Esophagus mucosa (tissue), 1 donor: ENCODE data around the gene RGS10. TPM values are rescaled to one million over a fixed set of nuclear protein-coding genes. Genes with fewer than 3 reads are reported as not detected.
A peak's percentile ranks its signal among the peaks of the same experiment; 100 is the strongest.

Source experiments
- ATAC-seq: fragments of 200-7000 bp; cut with Tn5 transposase; one replicate; pipeline ENCODE4 v1.9.1; 2020
- total RNA-seq: library from RNA; stranded (reverse); gene quantifications from one replicate; pipeline ENCODE4 v1.2.4, GENCODE V29; 2023
- donor health status: DM: yes; HTN: yes; CAD: no.

The RGS10 gene
- total RNA-seq, 1 donor from 2014 or later, result 33.9 TPM

- ATAC-seq, result peak; percentile 36
Measured at GRCh38 chr10:119517235-119518141, 25.0 kb downstream of the RGS10 start.

- ATAC-seq, result peak; percentile 19
Measured at GRCh38 chr10:119516381-119517234, 25.9 kb downstream of the RGS10 start.

GRCh38 chr10:119515511-119516045 is 26.9 kb downstream of the RGS10 start:
- no peak for ATAC-seq

GRCh38 chr10:119514819-119515218 is 27.7 kb downstream of the RGS10 start:
- ATAC-seq, result no peak

GRCh38 chr10:119511828-119512515 is 30.5 kb downstream of the RGS10 start:
- ATAC-seq, result peak; percentile 73

- ATAC-seq, result peak; percentile 91
Measured at GRCh38 chr10:119509909-119510451, 32.5 kb downstream of the RGS10 start.

- no peak for ATAC-seq
Measured at GRCh38 chr10:119507115-119507514, 35.4 kb downstream of the RGS10 start.

- no peak for ATAC-seq
Measured at GRCh38 chr10:119505588-119506315, 36.8 kb downstream of the RGS10 start.

- no peak for ATAC-seq
Measured at GRCh38 chr10:119505131-119505551, 37.4 kb downstream of the RGS10 start.

- no peak for ATAC-seq
Measured at GRCh38 chr10:119504651-119505050, 37.9 kb downstream of the RGS10 start.

GRCh38 chr10:119503821-119504220 is 38.7 kb downstream of the RGS10 start:
- ATAC-seq, result no peak

GRCh38 chr10:119502618-119503155 is 39.8 kb downstream of the RGS10 start:
- no peak for ATAC-seq

GRCh38 chr10:119502209-119502608 is 40.3 kb downstream of the RGS10 start:
- peak; percentile 41 for ATAC-seq

- no peak for ATAC-seq
Measured at GRCh38 chr10:119501690-119502089, 40.8 kb downstream of the RGS10 start.

- ATAC-seq, result no peak
Measured at GRCh38 chr10:119500821-119501220, 41.7 kb downstream of the RGS10 start.

GRCh38 chr10:119500123-119500795 is 42.3 kb downstream of the RGS10 start:
- ATAC-seq, result no peak

GRCh38 chr10:119499677-119500002 is 42.9 kb downstream of the RGS10 start:
- ATAC-seq, result no peak

- ATAC-seq, result no peak
Measured at GRCh38 chr10:119498889-119499676, 43.4 kb downstream of the RGS10 start.

- ATAC-seq, result no peak
Measured at GRCh38 chr10:119497243-119497642, 45.3 kb downstream of the RGS10 start.

GRCh38 chr10:119496273-119496672 is 46.2 kb downstream of the RGS10 start:
- no peak for ATAC-seq
